ENCODE results near the gene DCLK1. TPM values are rescaled to one million over a fixed set of nuclear protein-coding genes. Genes with fewer than 3 reads are reported as not detected.

Gene DCLK1
- total RNA-seq (10 to 100 TPM in 6 of 7 donors, 1 to 10 TPM in 1; 9.3 to 22.1 (median 14.3) TPM), polyA plus RNA-seq (1 to 10 TPM; 2.0 to 3.4 (median 2.2) TPM)
- long read RNA-seq, donor 1, full-length matches to known transcripts = 2 of 2 reads
- long read RNA-seq, donor 1, partial matches to known transcripts = 0 of 2 reads
- long read RNA-seq, donor 1, other reads (novel, unspliced or antisense) = 0 of 2 reads
- long read RNA-seq, donor 2, partial matches to known transcripts = 0 of 1 reads
- long read RNA-seq, donor 2, other reads (novel, unspliced or antisense) = 0 of 1 reads

DNA sequence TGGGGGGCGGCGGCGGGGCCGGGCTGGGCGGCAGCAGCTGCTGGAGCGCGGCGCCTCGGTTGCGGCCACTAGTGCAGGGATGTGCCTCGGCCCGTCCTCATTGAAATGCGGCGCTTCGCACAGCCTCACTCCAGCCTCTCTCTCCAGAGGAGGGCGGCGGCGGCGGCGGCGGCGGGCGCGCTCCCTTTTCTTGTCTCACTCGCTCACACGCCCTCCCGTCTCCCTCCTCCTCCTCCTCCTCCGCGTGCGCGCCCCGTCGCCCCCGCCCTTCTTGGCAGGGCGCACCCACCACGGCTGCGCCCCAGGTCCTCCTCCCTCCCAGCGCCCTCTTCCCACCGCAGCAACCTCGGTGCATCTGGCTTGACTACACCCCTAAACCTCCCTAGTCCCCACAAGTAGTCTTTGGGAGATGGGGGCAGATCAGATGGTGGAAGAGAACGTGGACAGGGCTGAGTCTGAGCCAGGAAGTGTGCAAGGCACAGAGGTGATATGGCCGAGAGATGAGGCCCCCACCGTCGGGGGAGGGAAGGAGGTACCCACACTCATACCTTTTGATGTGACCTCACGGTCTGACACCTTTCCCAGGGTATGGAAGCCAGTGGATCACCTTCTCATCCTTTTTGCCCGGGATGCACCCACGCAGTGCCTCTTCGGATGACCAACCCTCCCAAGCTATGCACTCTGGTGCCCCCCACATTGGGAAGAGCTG, at the start of gene DCLK1:
TSS of gene DCLK1 (minus strand) at position 161 of the 709 bp plus-strand sequence.
- intact Hi-C loops (cut with DNase I; ENCODE audit: low total_unique reads) = no loop called here
- no peaks in the 10 kb centered on the region for H3K36me3 ChIP-seq
- 9 to 20% (median 9%) methylated on average over 22 to 48 of the region's 48 CpGs for whole genome bisulfite sequencing, 5 donors
- peak within 1 kb of the TSS in 5 of 8 donors; percentile 36 to 54 (median 41) for H3K27ac ChIP-seq
- H3K9me3 ChIP-seq = no peaks in the 10 kb centered on the region
- DNase-seq = no peak
- peak within 1 kb of the TSS; percentile 12 to 71 (median 38) for H3K4me3 ChIP-seq
- peaks cover 0 to 34% (median 0%) of the 10 kb centered on the region in 7 donors for H3K27me3 ChIP-seq (replicated peaks in 1 of 7)
- peaks cover 0 to 12% (median 0%) of the 10 kb centered on the region in 6 donors for H3K4me1 ChIP-seq
- TF ChIP-seq POLR2A (IDR thresholded peaks at IDR 0.05) (no peak), POLR2AphosphoS5 (IDR thresholded peaks at IDR 0.05) (peak in 2 of 3 donors; percentile 40 to 48)

DNA sequence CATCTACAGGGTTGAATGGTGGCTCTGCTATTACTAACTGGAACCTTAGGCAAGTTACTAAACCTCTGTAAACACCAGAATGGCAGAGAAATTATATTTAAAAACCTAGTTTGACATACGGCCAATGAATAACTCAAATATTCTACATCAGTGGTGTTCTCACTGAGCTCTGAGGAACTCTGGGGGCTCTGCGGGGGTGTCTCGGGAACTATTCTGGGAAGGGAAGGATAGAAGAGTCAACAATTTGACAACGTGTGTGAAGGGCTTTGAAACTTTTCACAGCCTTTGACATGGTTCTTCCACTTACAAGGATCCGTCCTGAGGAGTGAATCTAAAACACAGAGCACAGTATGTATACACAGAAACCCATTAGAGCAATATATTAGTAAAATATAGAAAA, 44.4 kb upstream of the DCLK1 start:
- Histone ChIP-seq H3K9me3 (peaks cover 0 to 6% (median 0%) of the 10 kb centered on the region in 8 donors), H3K27ac (no peak overlapping the region), H3K36me3 (no peaks in the 10 kb centered on the region), H3K4me1 (no peaks in the 10 kb centered on the region), H3K27me3 (replicated peaks in 1 of 7) (no peaks in the 10 kb centered on the region), H3K4me3 (no peak overlapping the region)
- intact Hi-C loops (cut with DNase I; ENCODE audit: low total_unique reads) = no loop called here
- DNase-seq = no peak
- TF ChIP-seq POLR2A (IDR thresholded peaks at IDR 0.05) (no peak), POLR2AphosphoS5 (IDR thresholded peaks at IDR 0.05) (no peak)
- TF ChIP-seq, protein P1, sequence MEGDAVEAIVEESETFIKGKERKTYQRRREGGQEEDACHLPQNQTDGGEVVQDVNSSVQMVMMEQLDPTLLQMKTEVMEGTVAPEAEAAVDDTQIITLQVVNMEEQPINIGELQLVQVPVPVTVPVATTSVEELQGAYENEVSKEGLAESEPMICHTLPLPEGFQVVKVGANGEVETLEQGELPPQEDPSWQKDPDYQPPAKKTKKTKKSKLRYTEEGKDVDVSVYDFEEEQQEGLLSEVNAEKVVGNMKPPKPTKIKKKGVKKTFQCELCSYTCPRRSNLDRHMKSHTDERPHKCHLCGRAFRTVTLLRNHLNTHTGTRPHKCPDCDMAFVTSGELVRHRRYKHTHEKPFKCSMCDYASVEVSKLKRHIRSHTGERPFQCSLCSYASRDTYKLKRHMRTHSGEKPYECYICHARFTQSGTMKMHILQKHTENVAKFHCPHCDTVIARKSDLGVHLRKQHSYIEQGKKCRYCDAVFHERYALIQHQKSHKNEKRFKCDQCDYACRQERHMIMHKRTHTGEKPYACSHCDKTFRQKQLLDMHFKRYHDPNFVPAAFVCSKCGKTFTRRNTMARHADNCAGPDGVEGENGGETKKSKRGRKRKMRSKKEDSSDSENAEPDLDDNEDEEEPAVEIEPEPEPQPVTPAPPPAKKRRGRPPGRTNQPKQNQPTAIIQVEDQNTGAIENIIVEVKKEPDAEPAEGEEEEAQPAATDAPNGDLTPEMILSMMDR (IDR thresholded peaks at IDR 0.05 in 8 of 11, conservative IDR thresholded peaks at IDR 0.05 in 3 of 11) = no peak
- 80 to 88% (median 83%) methylated on average over 5 of the region's 5 CpGs for WGBS, 5 donors

DNA sequence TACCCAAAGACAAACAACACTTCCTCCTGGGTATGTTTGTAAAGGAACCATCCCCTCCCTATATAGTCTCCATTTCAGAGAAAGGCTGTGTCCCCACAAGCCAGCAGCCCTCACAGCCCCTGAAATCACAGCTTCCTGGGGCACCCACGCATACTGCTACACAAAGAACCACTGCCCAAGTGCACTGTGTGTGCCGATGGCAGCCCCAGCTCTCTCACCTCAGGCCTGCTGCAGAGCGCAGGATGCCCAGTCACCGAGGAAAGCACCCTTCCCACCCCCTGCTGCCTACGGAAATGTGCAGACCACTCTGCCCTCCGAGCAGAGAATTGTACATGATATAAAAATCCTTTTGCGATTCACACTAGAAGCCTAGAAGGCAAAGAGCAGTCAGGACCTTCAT, 43.7 kb upstream of the DCLK1 start:
- Histone ChIP-seq H3K4me1 (no peaks in the 10 kb centered on the region), H3K9me3 (peaks cover 0 to 6% (median 0%) of the 10 kb centered on the region in 8 donors), H3K36me3 (no peaks in the 10 kb centered on the region), H3K4me3 (no peak overlapping the region), H3K27me3 (replicated peaks in 1 of 7) (no peaks in the 10 kb centered on the region), H3K27ac (no peak overlapping the region)
- 73 to 82% (median 79%) methylated on average over 7 of the region's 7 CpGs for WGBS, 5 donors
- intact Hi-C loops (cut with DNase I; ENCODE audit: low total_unique reads) = no loop called here
- DNase-seq = no peak
- TF ChIP-seq POLR2A (IDR thresholded peaks at IDR 0.05) = no peak
- no peak for TF ChIP-seq POLR2AphosphoS5 (IDR thresholded peaks at IDR 0.05)
- TF ChIP-seq, protein P1 (IDR thresholded peaks at IDR 0.05 in 8 of 11, conservative IDR thresholded peaks at IDR 0.05 in 3 of 11) = no peak

DNA sequence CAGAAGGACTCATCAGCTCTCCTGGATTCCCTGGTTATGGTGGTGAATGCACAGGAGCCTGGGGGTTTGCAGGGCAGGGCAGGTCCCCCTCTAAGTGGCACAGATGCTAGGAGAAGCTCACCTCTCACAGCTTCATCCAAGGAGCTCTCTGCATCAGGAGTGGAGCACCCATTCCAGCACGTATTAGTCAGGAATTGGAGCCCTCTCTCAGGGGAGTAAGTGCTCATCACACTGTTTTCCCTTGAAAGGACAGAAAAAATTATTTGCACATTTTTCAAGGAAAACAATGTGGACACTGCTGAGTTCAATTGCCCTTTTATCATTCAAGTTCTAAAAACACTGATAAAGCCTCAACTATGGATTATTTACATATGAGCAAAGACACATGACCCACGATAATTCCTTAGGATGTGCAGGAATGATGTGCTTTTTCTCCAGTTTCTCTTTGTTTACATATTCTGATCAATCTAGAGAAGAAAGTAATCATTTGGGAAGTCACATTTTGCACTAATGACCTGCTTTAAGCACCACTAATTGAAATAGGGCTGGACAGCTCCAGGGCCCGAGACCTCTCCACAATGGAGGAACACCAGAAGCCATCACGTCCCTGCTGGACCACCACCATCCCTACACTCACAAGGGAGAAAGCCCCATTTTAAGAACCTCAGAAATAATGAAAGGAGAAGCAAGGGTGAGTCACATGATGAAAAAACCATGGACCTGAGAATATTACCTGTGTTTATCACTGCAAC, 42.6 kb upstream of the DCLK1 start:
- no peaks in the 10 kb centered on the region for H3K4me1 ChIP-seq
- peaks cover 0 to under 1% (median 0%) of the 10 kb centered on the region in 8 donors for H3K9me3 ChIP-seq
- DNase-seq = no peak
- no peaks in the 10 kb centered on the region for H3K36me3 ChIP-seq
- H3K27ac ChIP-seq = no peak overlapping the region
- no peak overlapping the region for H3K4me3 ChIP-seq
- H3K27me3 ChIP-seq (replicated peaks in 1 of 7) = no peaks in the 10 kb centered on the region
- intact Hi-C loops (cut with DNase I; ENCODE audit: low total_unique reads) = no loop called here
- TF ChIP-seq POLR2A (IDR thresholded peaks at IDR 0.05) (no peak), POLR2AphosphoS5 (IDR thresholded peaks at IDR 0.05) (no peak)
- TF ChIP-seq, protein P1 (IDR thresholded peaks at IDR 0.05 in 8 of 11, conservative IDR thresholded peaks at IDR 0.05 in 3 of 11) = no peak
- 78 to 89% (median 81%) methylated on average over 4 of the region's 4 CpGs for WGBS, 5 donors

Data from spleen (tissue), 13 donors.